DND-41 (cell line): ENCODE measurements around the gene HEPN1.

ENCODE experiments used
- CTCF ChIP-seq: IDR thresholded peaks from 2 replicates; pipeline ENCODE4 v1.5.1; 2012; ENCODE audit warnings: borderline replicate concordance, low read length, moderate library complexity, mild to moderate bottlenecking; ENCODE audit not compliant: poor library complexity, severe bottlenecking; ENCODE audit errors: extremely low read depth
- EZH2 ChIP-seq: IDR thresholded peaks from 3 replicates; pipeline ENCODE4 v1.6.1; 2012; ENCODE audit warnings: borderline replicate concordance, low read depth, mild to moderate bottlenecking, moderate library complexity, low read length, inconsistent platforms; ENCODE audit not compliant: severe bottlenecking

- TF ChIP-seq CTCF: no peak
- no peak for TF ChIP-seq EZH2
Measured at GRCh38 chr11:124943741-124944140, 24.7 kb downstream of the HEPN1 start.
